Measurements from ENCODE around the gene TIMP1. TPM values are rescaled to one million over a fixed set of nuclear protein-coding genes. Genes with fewer than 3 reads are reported as not detected.

Gene TIMP1
- polyA plus RNA-seq, 1 of the 3 experiments (the other 2 are of a cell fraction) = 323 TPM

- peaks cover 9% of the 10 kb centered on the region for H3F3A ChIP-seq (replicated peaks; ENCODE audit: insufficient read depth)
- no peaks in the 10 kb centered on the region for H4K20me1 ChIP-seq (ENCODE audit: insufficient read depth)
- no peaks in the 10 kb centered on the region for H3K9me3 ChIP-seq
- 66% methylated on average over 3 of the region's 3 CpGs for WGBS (ENCODE audit: low lambda C conversion rate)
- no peak overlapping the region for H3K9ac ChIP-seq
- POLR2A ChIA-PET = no interaction called here
- TF ChIP-seq MEF2A (IDR thresholded peaks at IDR 0.05; ENCODE audit: borderline replicate concordance, low read depth) = no peak
- H3K79me2 ChIP-seq (ENCODE audit: insufficient read depth) = peaks cover 30% of the 10 kb centered on the region
- no peaks in the 10 kb centered on the region; the same call in 1 of the 2 replicates for H3K27me3 ChIP-seq (ENCODE audit: insufficient read depth)
- H2AFZ ChIP-seq (ENCODE audit: low read depth) = no peak overlapping the region
- no peak for DNase-seq
- no peak overlapping the region for H3K4me3 ChIP-seq (ENCODE audit: low read depth in 2 of 2, low read length in 1 of 2)
- H3K4me2 ChIP-seq = no peak overlapping the region
- H3K36me3 ChIP-seq (replicated peaks in 1 of 2; ENCODE audit: control insufficient read depth in 1 of 2, insufficient read depth in 2 of 2, low read length in 1 of 2) = peaks cover 0 to 1% of the 10 kb centered on the region in 2 experiments
- CTCF ChIA-PET = interaction anchor here (2.9 kb wide), 1 partner anchor 18 kb away, joined by 12 read pairs; no protein-coding TSS in a partner anchor
- H3K4me1 ChIP-seq (ENCODE audit: control insufficient read depth in 1 of 2, insufficient read depth in 2 of 2, low read depth in 1 of 2, low read length in 1 of 2) = peaks cover 0 to 6% of the 10 kb centered on the region in 2 experiments; a peak in 1 of 4 replicates
- no peak overlapping the region for H3K27ac ChIP-seq (ENCODE audit: low read depth in 2 of 2, low read length in 1 of 2)
- no peaks in the 10 kb centered on the region for H3K9me2 ChIP-seq
Measured at GRCh38 chrX:47558436-47558835, 23.8 kb upstream of the TIMP1 start.

GRCh38 chrX:47560179-47560933, 21.9 kb upstream of the TIMP1 start:
- ChIA-PET POLR2A (no interaction called here), CTCF (no interaction called here)
- peak overlapping the region; percentile 66 for H3K4me2 ChIP-seq

GRCh38 chrX:47560934-47561658, 21.1 kb upstream of the TIMP1 start, which contains the start of gene ARAF:
Gene ARAF, plus strand, starts transcription at chrX:47561205. Its CDS starts 1,763 bp downstream, at chrX:47562968.
- Histone ChIP-seq H3F3A (replicated peaks; ENCODE audit: insufficient read depth) (peaks cover 3% of the 10 kb centered on the region), H3K9me3 (no peaks in the 10 kb centered on the region), H3K4me3 (ENCODE audit: low read depth in 2 of 2, low read length in 1 of 2) (peak within 1 kb of the TSS; percentile 65 to 72), H3K27me3 (ENCODE audit: insufficient read depth) (no peaks in the 10 kb centered on the region; the same call in 1 of the 2 replicates), H3K36me3 (replicated peaks in 1 of 2; ENCODE audit: control insufficient read depth in 1 of 2, insufficient read depth in 2 of 2, low read length in 1 of 2) (peaks cover 0 to 11% of the 10 kb centered on the region in 2 experiments), H3K4me2 (peak within 1 kb of the TSS; percentile 77), H3K27ac (ENCODE audit: low read depth in 2 of 2, low read length in 1 of 2) (peak within 1 kb of the TSS; percentile 80 to 89), H4K20me1 (ENCODE audit: insufficient read depth) (no peaks in the 10 kb centered on the region), H3K79me2 (ENCODE audit: insufficient read depth) (peaks cover 34% of the 10 kb centered on the region), H2AFZ (ENCODE audit: low read depth) (peak within 1 kb of the TSS; percentile 66; the same call in 1 of the 2 replicates), H3K9me2 (no peaks in the 10 kb centered on the region), H3K9ac (peak within 1 kb of the TSS; percentile 78), H3K4me1 (ENCODE audit: control insufficient read depth in 1 of 2, insufficient read depth in 2 of 2, low read depth in 1 of 2, low read length in 1 of 2) (peaks cover 0 to 6% of the 10 kb centered on the region in 2 experiments; a peak in 1 of 4 replicates)
- peak; percentile 94 for DNase-seq
- 32% methylated on average over 43 of the region's 59 CpGs for WGBS (ENCODE audit: low lambda C conversion rate)
- ChIA-PET CTCF (no interaction called here), POLR2A (no interaction called here)
- TF ChIP-seq SIN3A (IDR thresholded peaks at IDR 0.05; ENCODE audit: borderline replicate concordance, low read depth, low read length) = no peak
- TF ChIP-seq USF1 (IDR thresholded peaks at IDR 0.05; ENCODE audit: borderline replicate concordance, low read depth) = no peak
- TF ChIP-seq MEF2A (IDR thresholded peaks at IDR 0.05; ENCODE audit: borderline replicate concordance, low read depth) = no peak
- no peak for TF ChIP-seq SMC3 (IDR thresholded peaks at IDR 0.05; ENCODE audit: low read depth, low read length)
- TF ChIP-seq USF2 (IDR thresholded peaks at IDR 0.05; ENCODE audit: borderline replicate concordance, low read depth, low read length) = no peak
- peak; percentile 43; the same call in 1 of the 2 replicates for TF ChIP-seq MXI1 (IDR thresholded peaks at IDR 0.05; ENCODE audit: low read depth, low read length)
- TF ChIP-seq TEAD4 (IDR thresholded peaks at IDR 0.05; ENCODE audit: borderline replicate concordance, insufficient read depth) = no peak
- TF ChIP-seq EZH2phosphoT487 (IDR thresholded peaks at IDR 0.05; ENCODE audit: borderline replicate concordance, low read depth) = no peak
- peak; percentile 99 for TF ChIP-seq PBX3 (IDR thresholded peaks at IDR 0.05)
- TF ChIP-seq POLR2AphosphoS5 (IDR thresholded peaks at IDR 0.05; ENCODE audit: low read depth, low read length) = peak; percentile 64
- peak; percentile 26 for TF ChIP-seq CHD2 (IDR thresholded peaks at IDR 0.05; ENCODE audit: low read length, partially characterized antibody)
- TF ChIP-seq FOXJ3 (CRISPR knock-in tag; IDR thresholded peaks at IDR 0.05) = no peak
- TF ChIP-seq EP300 (IDR thresholded peaks at IDR 0.05; ENCODE audit: borderline replicate concordance in 1 of 2, low read depth in 1 of 2, low read length in 1 of 2) = 0 out of 4 replicates have a peak, but pooled peaks of 1 of the 2 experiments have one; percentile 11
- no peak for TF ChIP-seq GATA2 (CRISPR knock-in tag; IDR thresholded peaks at IDR 0.05)
- no peak for TF ChIP-seq FOXM1 (IDR thresholded peaks at IDR 0.05; ENCODE audit: low read depth)

More at GRCh38 chrX:47560179-47560933, 21.9 kb upstream of the TIMP1 start:
- H3K9ac ChIP-seq = peak overlapping the region; percentile 51
- no peaks in the 10 kb centered on the region for H3K9me3 ChIP-seq
- H3K27ac ChIP-seq (ENCODE audit: low read depth in 2 of 2, low read length in 1 of 2) = peak overlapping the region in 1 of 2 experiments; percentile 80; a peak in 1 of 4 replicates
- peaks cover 34% of the 10 kb centered on the region for H3K79me2 ChIP-seq (ENCODE audit: insufficient read depth)
- H4K20me1 ChIP-seq (ENCODE audit: insufficient read depth) = no peaks in the 10 kb centered on the region
- TF ChIP-seq RCOR1 (IDR thresholded peaks at IDR 0.05; ENCODE audit: low read length) = 0 out of 2 replicates have a peak, but pooled peaks have one; percentile 43
- TF ChIP-seq YY1 (IDR thresholded peaks at IDR 0.05; ENCODE audit: low read depth) = no peak
- H3F3A ChIP-seq (replicated peaks; ENCODE audit: insufficient read depth) = peaks cover 3% of the 10 kb centered on the region
- H3K9me2 ChIP-seq = no peaks in the 10 kb centered on the region
- H3K27me3 ChIP-seq (ENCODE audit: insufficient read depth) = no peaks in the 10 kb centered on the region; the same call in 1 of the 2 replicates
- peak overlapping the region; percentile 66; the same call in 1 of the 2 replicates for H2AFZ ChIP-seq (ENCODE audit: low read depth)
- peaks cover 0 to 6% of the 10 kb centered on the region in 2 experiments; a peak in 1 of 4 replicates for H3K4me1 ChIP-seq (ENCODE audit: control insufficient read depth in 1 of 2, insufficient read depth in 2 of 2, low read depth in 1 of 2, low read length in 1 of 2)
- no peak for DNase-seq
- H3K36me3 ChIP-seq (replicated peaks in 1 of 2; ENCODE audit: control insufficient read depth in 1 of 2, insufficient read depth in 2 of 2, low read length in 1 of 2) = peaks cover 0 to 11% of the 10 kb centered on the region in 2 experiments
- 8% methylated on average over 15 of the region's 15 CpGs for WGBS (ENCODE audit: low lambda C conversion rate)
- H3K4me3 ChIP-seq (ENCODE audit: low read depth in 2 of 2, low read length in 1 of 2) = peak overlapping the region; percentile 65 to 72
